Measurements from ENCODE around the gene TAC4.

DNA sequence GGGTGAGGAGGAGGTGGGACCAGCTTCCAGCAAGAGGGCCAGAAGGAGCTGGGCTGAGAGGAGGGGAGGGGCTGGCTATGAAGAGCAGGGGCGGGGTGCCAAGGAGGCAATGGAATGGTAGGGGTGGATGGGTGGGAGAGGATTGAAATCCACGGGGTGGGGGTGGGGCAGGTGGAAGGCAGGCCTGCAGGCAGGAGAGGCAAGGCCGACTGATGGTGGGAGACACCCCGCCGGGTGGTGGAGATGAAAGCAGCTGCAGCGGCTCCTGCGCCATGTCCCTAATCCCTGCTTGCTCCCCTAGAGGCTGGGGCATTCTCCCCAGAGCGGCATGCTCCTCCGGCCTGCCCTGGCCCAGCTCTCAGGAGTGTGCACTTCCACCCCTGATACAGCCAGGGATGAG, 27.8 kb upstream of the TAC4 start:
- TF ChIP-seq, protein P1, sequence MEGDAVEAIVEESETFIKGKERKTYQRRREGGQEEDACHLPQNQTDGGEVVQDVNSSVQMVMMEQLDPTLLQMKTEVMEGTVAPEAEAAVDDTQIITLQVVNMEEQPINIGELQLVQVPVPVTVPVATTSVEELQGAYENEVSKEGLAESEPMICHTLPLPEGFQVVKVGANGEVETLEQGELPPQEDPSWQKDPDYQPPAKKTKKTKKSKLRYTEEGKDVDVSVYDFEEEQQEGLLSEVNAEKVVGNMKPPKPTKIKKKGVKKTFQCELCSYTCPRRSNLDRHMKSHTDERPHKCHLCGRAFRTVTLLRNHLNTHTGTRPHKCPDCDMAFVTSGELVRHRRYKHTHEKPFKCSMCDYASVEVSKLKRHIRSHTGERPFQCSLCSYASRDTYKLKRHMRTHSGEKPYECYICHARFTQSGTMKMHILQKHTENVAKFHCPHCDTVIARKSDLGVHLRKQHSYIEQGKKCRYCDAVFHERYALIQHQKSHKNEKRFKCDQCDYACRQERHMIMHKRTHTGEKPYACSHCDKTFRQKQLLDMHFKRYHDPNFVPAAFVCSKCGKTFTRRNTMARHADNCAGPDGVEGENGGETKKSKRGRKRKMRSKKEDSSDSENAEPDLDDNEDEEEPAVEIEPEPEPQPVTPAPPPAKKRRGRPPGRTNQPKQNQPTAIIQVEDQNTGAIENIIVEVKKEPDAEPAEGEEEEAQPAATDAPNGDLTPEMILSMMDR (IDR thresholded peaks at IDR 0.05; ENCODE audit: insufficient read depth, low read length), result no peak
- TF ChIP-seq POLR2AphosphoS5 (IDR thresholded peaks at IDR 0.05; ENCODE audit: low read depth) (no peak), GABPA (IDR thresholded peaks at IDR 0.05; ENCODE audit: low read depth) (no peak), SPI1 (IDR thresholded peaks at IDR 0.05; ENCODE audit: borderline replicate concordance, low read depth) (no peak)
- TF ChIP-seq, protein P2, sequence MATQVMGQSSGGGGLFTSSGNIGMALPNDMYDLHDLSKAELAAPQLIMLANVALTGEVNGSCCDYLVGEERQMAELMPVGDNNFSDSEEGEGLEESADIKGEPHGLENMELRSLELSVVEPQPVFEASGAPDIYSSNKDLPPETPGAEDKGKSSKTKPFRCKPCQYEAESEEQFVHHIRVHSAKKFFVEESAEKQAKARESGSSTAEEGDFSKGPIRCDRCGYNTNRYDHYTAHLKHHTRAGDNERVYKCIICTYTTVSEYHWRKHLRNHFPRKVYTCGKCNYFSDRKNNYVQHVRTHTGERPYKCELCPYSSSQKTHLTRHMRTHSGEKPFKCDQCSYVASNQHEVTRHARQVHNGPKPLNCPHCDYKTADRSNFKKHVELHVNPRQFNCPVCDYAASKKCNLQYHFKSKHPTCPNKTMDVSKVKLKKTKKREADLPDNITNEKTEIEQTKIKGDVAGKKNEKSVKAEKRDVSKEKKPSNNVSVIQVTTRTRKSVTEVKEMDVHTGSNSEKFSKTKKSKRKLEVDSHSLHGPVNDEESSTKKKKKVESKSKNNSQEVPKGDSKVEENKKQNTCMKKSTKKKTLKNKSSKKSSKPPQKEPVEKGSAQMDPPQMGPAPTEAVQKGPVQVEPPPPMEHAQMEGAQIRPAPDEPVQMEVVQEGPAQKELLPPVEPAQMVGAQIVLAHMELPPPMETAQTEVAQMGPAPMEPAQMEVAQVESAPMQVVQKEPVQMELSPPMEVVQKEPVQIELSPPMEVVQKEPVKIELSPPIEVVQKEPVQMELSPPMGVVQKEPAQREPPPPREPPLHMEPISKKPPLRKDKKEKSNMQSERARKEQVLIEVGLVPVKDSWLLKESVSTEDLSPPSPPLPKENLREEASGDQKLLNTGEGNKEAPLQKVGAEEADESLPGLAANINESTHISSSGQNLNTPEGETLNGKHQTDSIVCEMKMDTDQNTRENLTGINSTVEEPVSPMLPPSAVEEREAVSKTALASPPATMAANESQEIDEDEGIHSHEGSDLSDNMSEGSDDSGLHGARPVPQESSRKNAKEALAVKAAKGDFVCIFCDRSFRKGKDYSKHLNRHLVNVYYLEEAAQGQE (IDR thresholded peaks at IDR 0.05; ENCODE audit: insufficient replicate concordance, low read depth), result no peak

Measured in HL-60 (cell line).